Heart left ventricle (tissue), 13 donors: ENCODE measurements around the gene POLR3B.

Source experiments
- POLR2A ChIP-seq, 2 donors: fragments of 450-650 bp; IDR thresholded peaks; one replicate each; pipeline ENCODE4 v1.6.1; 2017; ENCODE audit warnings: antibody characterized with exemption in 2 of 2, mild to moderate bottlenecking in 2 of 2, moderate library complexity in 2 of 2
- TF ChIP-seq, protein P1 (sequence below), 12 donors: fragments of 200-600 bp; sonication (generic) in 4 of 12; IDR thresholded peaks; one replicate each; pipeline versions ENCODE4 v1.5.0 to v1.8.0; 2018 to 2022; ENCODE audit warnings: antibody characterized with exemption in 12 of 12, mild to moderate bottlenecking in 5 of 12
- donor health status: ischemic (EF 13 %, LVEDD 7.1; RV severe dilation, severe dysfunction).
- donor health status: DM: no; HTN: yes; CAD: no.
- donor health status: DM: no; HTN: no; CAD: no.
- donor health status: ischemic (EF 25% LVEDD 6.9; RV normal size, moderate dysfunction).
- donor health status: ischemic (EF 25% LVEDD 5.7; RV mildly dilated, moderate dysfunction).
- donor health status: ischemic (EF 35%, LVEDD 5.7; RV mildly dilated, moderate dysfunction).
- donor health status: nonischemic (EF 11% LVEDD 7.7; RV severe dilation, severe dysfunction).
- donor health status: DM: yes; HTN: yes; CAD: no.
- donor health status: PGD.
- donor health status: ischemic (EF 29% LVEDD 5.4; RV normal size, mild dysfunction).
- donor health status: nonischemic (EF 23%, LVEDD 6.1; RV moderate dilation, normal function).

DNA sequence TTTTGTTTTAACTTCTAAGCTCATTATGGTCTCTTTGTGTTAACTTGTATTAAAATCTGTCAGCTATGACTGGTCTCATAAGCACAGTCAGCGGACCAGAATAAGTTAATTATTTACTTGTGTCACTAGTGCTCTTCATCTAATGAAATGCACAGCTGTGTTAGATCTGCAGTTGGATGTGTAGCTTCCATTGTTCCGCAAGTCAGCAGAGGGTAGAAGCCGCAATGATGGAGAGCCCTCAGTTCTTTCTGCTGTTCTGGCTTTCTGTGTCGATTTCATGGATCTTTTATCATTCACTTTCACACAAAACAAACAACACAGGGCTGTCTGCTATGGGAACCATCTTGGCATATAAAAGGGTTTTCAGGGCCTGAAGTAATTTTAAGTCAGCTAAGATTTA is 136.0 kb downstream of the POLR3B start:
- TF ChIP-seq, protein P1, sequence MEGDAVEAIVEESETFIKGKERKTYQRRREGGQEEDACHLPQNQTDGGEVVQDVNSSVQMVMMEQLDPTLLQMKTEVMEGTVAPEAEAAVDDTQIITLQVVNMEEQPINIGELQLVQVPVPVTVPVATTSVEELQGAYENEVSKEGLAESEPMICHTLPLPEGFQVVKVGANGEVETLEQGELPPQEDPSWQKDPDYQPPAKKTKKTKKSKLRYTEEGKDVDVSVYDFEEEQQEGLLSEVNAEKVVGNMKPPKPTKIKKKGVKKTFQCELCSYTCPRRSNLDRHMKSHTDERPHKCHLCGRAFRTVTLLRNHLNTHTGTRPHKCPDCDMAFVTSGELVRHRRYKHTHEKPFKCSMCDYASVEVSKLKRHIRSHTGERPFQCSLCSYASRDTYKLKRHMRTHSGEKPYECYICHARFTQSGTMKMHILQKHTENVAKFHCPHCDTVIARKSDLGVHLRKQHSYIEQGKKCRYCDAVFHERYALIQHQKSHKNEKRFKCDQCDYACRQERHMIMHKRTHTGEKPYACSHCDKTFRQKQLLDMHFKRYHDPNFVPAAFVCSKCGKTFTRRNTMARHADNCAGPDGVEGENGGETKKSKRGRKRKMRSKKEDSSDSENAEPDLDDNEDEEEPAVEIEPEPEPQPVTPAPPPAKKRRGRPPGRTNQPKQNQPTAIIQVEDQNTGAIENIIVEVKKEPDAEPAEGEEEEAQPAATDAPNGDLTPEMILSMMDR (IDR thresholded peaks at IDR 0.05): no peak
- TF ChIP-seq POLR2A (IDR thresholded peaks at IDR 0.05): no peak
